ENCODE measurements around the gene ZNF701. TPM values are rescaled to one million over a fixed set of nuclear protein-coding genes. Genes with fewer than 3 reads are reported as not detected.
"Not testable (repeated sequence)": the region's sequence is repeated elsewhere in the genome, so short reads cannot be mapped to it uniquely, and the experiment has no call there.

ZNF701 gene
- total RNA-seq, 4 donors from 2014 or later: 10.8 to 16.8 (median 11.8) TPM

DNA sequence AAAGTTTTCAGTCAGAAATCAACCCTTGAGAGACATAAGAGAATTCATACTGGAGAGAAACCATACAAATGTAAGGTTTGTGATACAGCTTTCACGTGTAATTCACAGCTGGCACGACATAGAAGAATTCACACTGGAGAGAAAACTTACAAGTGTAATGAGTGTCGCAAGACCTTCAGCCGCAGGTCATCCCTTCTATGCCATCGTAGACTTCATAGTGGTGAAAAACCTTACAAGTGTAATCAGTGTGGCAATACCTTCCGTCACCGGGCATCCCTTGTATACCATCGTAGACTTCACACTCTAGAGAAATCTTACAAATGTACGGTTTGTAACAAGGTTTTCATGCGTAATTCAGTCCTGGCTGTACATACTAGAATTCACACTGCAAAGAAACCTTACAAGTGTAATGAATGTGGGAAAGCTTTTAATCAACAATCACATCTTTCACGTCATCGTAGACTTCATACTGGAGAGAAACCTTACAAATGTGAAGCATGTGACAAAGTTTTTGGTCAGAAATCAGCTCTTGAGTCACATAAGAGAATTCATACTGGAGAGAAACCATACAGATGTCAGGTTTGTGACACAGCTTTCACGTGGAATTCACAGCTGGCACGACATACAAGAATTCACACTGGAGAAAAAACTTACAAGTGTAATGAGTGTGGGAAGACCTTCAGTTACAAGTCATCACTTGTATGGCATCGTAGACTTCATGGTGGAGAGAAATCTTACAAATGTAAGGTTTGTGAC, 15.7 kb upstream of the ZNF701 start:
- Histone ChIP-seq H3K4me1 (no peaks in the 10 kb centered on the region), H3K9me3 (peaks cover 0 to 63% (median 0%) of the 10 kb centered on the region in 3 donors), H3K27me3 (no peaks in the 10 kb centered on the region), H3K27ac (no peak overlapping the region), H3K4me3 (no peak overlapping the region), H3K36me3 (peaks cover 3 to 98% of the 10 kb centered on the region in 2 donors)
- no peak for TF ChIP-seq POLR2AphosphoS5 (IDR thresholded peaks at IDR 0.05)
- TF ChIP-seq CTCF (IDR thresholded peaks at IDR 0.05): no peak
- TF ChIP-seq EP300 (IDR thresholded peaks at IDR 0.05): no peak
- TF ChIP-seq POLR2A (IDR thresholded peaks at IDR 0.05): no peak
- ATAC-seq: no peak
- WGBS, 2 donors (ENCODE audit: low coverage in 1 of 2): 95 to 96% methylated on average over 15 of the region's 15 CpGs

DNA sequence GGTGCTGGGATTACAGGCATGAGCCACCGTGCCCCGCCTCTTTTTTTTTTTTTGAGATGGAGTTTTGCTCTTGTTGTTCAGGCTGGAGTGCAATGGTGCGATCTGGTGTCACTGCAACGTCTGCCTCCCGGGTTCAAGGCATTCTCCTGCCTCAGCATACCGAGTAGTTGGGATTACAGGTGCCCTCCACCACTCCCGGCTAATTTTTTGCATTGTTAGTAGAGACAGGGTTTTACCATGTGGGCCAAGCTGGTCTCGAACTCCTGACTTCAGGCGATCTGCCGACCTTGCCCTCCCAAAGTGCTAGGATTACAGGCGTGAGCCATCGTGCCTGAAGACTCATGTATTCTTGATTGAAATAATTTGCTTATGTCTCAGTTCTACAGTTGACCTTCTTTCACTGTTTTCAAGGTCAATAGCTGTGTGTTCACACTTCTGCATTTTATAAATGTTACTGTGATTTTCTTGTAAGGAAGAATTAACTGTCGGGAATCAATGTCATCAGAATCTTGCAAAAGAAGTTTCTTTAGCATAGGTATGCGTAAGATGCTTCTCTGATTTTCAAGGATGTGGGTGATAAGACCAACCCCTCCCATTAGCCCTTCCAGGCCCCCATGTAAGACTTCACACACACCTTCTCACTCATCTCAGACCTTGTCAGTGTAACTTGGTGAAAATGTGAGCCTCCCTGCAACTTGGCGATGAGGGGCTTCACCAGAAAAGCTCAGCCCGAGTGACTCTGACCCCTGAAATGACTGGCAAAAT, 12.7 kb upstream of the ZNF701 start:
- WGBS, 2 donors (ENCODE audit: low coverage in 1 of 2): 97 to 98% methylated on average over 10 to 15 of the region's 16 CpGs
- Histone ChIP-seq H3K4me3 (no peak overlapping the region), H3K4me1 (no peaks in the 10 kb centered on the region), H3K27me3 (no peaks in the 10 kb centered on the region), H3K27ac (no peak overlapping the region), H3K36me3 (peaks cover 3 to 92% of the 10 kb centered on the region in 2 donors), H3K9me3 (peaks cover 0 to 58% (median 0%) of the 10 kb centered on the region in 3 donors)
- TF ChIP-seq POLR2AphosphoS5 (IDR thresholded peaks at IDR 0.05) (no peak), CTCF (IDR thresholded peaks at IDR 0.05) (no peak), POLR2A (IDR thresholded peaks at IDR 0.05) (no peak), EP300 (IDR thresholded peaks at IDR 0.05) (no peak)
- no peak for ATAC-seq

DNA sequence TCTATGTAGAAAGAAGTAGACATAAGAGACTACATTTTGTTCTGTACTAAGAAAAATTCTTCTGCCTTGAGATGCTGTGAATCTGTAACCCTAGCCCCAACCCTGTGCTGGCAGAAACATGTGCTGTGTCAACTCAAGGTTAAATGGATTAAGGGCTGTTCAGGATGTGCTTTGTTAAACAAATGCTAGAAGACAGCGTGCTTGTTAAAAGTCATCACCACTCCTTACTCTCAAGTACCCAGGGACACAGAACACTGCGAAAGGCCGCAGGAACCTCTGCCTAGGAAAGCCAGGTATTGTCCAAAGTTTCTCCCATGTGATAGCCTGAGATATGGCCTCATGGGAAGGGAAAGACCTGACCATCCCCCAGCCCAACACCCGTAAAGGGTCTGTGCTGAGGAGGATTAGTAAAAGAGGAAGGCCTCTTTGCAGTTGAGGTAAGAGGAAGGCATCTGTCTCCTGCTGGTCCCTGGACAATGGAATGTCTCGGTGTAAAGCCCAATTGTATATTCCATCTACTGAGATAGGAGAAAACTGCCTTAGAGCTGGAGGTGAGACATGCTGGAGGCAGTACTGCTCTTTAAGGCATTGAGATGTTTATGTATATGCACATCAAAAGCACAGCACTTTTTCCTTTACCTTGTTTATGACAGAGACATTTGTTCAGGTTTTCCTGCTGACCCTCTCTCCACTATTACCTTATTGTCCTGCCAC, 11.2 kb upstream of the ZNF701 start:
- H3K4me3 ChIP-seq, ATAC-seq, H3K27me3 ChIP-seq, H3K27ac ChIP-seq, H3K4me1 ChIP-seq: not testable (repeated sequence)
- H3K36me3 ChIP-seq: peaks cover 3 to 91% of the 10 kb centered on the region in 2 donors
- 65 to 73% methylated on average over 2 to 5 of the region's 5 CpGs for WGBS, 2 donors (ENCODE audit: low coverage in 1 of 2)
- peaks cover 0 to 52% (median 0%) of the 10 kb centered on the region in 3 donors for H3K9me3 ChIP-seq

DNA sequence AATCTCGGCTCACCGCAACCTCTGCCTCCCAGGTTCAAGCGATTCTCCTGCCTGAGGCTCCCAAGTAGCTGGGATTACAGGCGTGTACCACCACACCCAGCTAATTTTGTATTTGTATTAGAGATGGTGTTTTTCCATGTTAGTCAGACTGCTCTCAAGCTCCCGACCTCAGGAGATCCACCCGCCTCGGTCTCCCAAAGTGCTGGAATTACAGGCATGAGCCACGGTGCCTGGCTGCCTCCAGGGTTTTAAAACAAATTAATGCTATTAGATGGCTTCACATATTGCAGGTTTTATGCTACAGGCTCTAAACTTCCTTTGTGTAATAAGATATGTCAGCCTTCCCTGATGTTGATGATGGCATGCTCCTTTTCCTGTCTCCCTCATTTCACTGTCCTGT, 8.5 kb upstream of the ZNF701 start:
- Histone ChIP-seq H3K9me3 (peaks cover 0 to 25% (median 0%) of the 10 kb centered on the region in 3 donors), H3K36me3 (peaks cover 0 to 76% of the 10 kb centered on the region in 2 donors)
- H3K27me3 ChIP-seq, H3K4me3 ChIP-seq, ATAC-seq, H3K4me1 ChIP-seq, H3K27ac ChIP-seq: not testable (repeated sequence)
- 94% methylated on average over 3 of the region's 8 CpGs; no CpG with 5 or more reads in 1 of the 2 donors for WGBS, 2 donors (ENCODE audit: low coverage in 1 of 2)

DNA sequence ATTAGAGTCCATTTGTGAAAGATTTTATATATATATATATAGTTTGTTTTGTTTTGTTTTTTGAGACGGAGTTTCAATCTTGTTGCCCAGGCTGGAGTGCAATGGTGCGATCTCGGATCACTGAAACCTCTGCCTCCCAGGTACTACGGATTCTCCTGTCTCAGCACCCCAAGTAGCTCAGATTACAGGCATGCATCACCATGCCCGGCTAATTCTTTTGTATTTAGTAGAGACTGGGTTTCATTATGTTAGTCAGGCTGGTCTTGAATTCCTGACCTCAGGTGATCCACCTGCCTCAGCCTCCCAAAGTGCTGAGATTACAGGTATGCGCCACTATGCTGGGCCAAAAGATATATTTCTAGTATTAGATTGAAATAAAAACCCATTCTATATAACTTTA, 4.0 kb upstream of the ZNF701 start:
- H3K27ac ChIP-seq: no peak overlapping the region
- H3K4me1 ChIP-seq: peaks cover 0 to 17% (median 4%) of the 10 kb centered on the region in 3 donors
- TF ChIP-seq CTCF (IDR thresholded peaks at IDR 0.05) (no peak), EP300 (IDR thresholded peaks at IDR 0.05) (no peak), POLR2AphosphoS5 (IDR thresholded peaks at IDR 0.05) (no peak), POLR2A (IDR thresholded peaks at IDR 0.05) (no peak)
- peaks cover 0 to 36% of the 10 kb centered on the region in 2 donors for H3K36me3 ChIP-seq
- H3K4me3 ChIP-seq: no peak overlapping the region
- WGBS, 2 donors (ENCODE audit: low coverage in 1 of 2): 87 to 92% methylated on average over 6 of the region's 6 CpGs
- H3K9me3 ChIP-seq: no peaks in the 10 kb centered on the region
- no peaks in the 10 kb centered on the region for H3K27me3 ChIP-seq
- ATAC-seq: no peak
